Measurements from ENCODE around the gene UGT1A7.
"Not testable (repeated sequence)": the region's sequence is repeated elsewhere in the genome, so short reads cannot be mapped to it uniquely, and the experiment has no call there.

UGT1A7 gene

GRCh38 chr2:233681521-233682099 lies at the start of gene UGT1A7:
Gene UGT1A7 (plus strand): TSS chr2:233681901. CDS start chr2:233681938, 37 bp downstream.
- no peak within 1 kb of the TSS for H3K4me3 ChIP-seq (ENCODE audit: low read depth in 1 of 2, low read length in 1 of 2)
- H3K9me3 ChIP-seq, result no peaks in the 10 kb centered on the region
- no peak for TF ChIP-seq CTCF (IDR thresholded peaks at IDR 0.05)
- H3K36me3 ChIP-seq, result no peaks in the 10 kb centered on the region
- peaks cover 2% of the 10 kb centered on the region for H3K27me3 ChIP-seq
- no peak within 1 kb of the TSS for H3K27ac ChIP-seq
- H3K4me1 ChIP-seq (ENCODE audit: control insufficient read depth in 1 of 2, insufficient read depth in 1 of 2, low read depth in 1 of 2, low read length in 1 of 2), result no peaks in the 10 kb centered on the region

- not testable (repeated sequence) for H3K4me1 ChIP-seq (ENCODE audit: control insufficient read depth in 1 of 2, insufficient read depth in 1 of 2, low read depth in 1 of 2, low read length in 1 of 2); H3K4me3 ChIP-seq (ENCODE audit: low read depth in 1 of 2, low read length in 1 of 2); H3K27ac ChIP-seq; H3K9me3 ChIP-seq; H3K27me3 ChIP-seq; H3K36me3 ChIP-seq
Measured at GRCh38 chr2:233636306-233636705, 45.4 kb upstream of the UGT1A7 start, which contains the start of gene UGT1A10. Gene UGT1A10 (plus strand): TSS chr2:233636448. CDS start chr2:233636523, 75 bp downstream.

GRCh38 chr2:233638836-233639235 lies 42.9 kb upstream of the UGT1A7 start:
- TF ChIP-seq CTCF (IDR thresholded peaks at IDR 0.05), result no peak
- H3K9me3 ChIP-seq, result no peaks in the 10 kb centered on the region

GRCh38 chr2:233639860-233640259 lies 41.8 kb upstream of the UGT1A7 start:
- Histone ChIP-seq H3K27ac (no peak overlapping the region), H3K4me3 (ENCODE audit: low read depth in 1 of 2, low read length in 1 of 2) (no peak overlapping the region), H3K36me3 (no peaks in the 10 kb centered on the region), H3K27me3 (no peaks in the 10 kb centered on the region), H3K4me1 (ENCODE audit: control insufficient read depth in 1 of 2, insufficient read depth in 1 of 2, low read depth in 1 of 2, low read length in 1 of 2) (no peaks in the 10 kb centered on the region), H3K9me3 (no peaks in the 10 kb centered on the region)
- no peak for TF ChIP-seq CTCF (IDR thresholded peaks at IDR 0.05)

More at GRCh38 chr2:233638836-233639235, 42.9 kb upstream of the UGT1A7 start:
- no peaks in the 10 kb centered on the region for H3K27me3 ChIP-seq
- H3K36me3 ChIP-seq, result no peaks in the 10 kb centered on the region
- no peaks in the 10 kb centered on the region for H3K4me1 ChIP-seq (ENCODE audit: control insufficient read depth in 1 of 2, insufficient read depth in 1 of 2, low read depth in 1 of 2, low read length in 1 of 2)
- H3K4me3 ChIP-seq (ENCODE audit: low read depth in 1 of 2, low read length in 1 of 2), result no peak overlapping the region
- no peak overlapping the region for H3K27ac ChIP-seq

GRCh38 chr2:233643128-233643527 lies 38.6 kb upstream of the UGT1A7 start:
- Histone ChIP-seq H3K27me3 (no peaks in the 10 kb centered on the region), H3K4me1 (ENCODE audit: control insufficient read depth in 1 of 2, insufficient read depth in 1 of 2, low read depth in 1 of 2, low read length in 1 of 2) (no peaks in the 10 kb centered on the region), H3K4me3 (ENCODE audit: low read depth in 1 of 2, low read length in 1 of 2) (no peak overlapping the region), H3K27ac (no peak overlapping the region), H3K9me3 (no peaks in the 10 kb centered on the region), H3K36me3 (no peaks in the 10 kb centered on the region)
- TF ChIP-seq CTCF (IDR thresholded peaks at IDR 0.05), result no peak

- not testable (repeated sequence) for H3K27me3 ChIP-seq
Measured at GRCh38 chr2:233646033-233646432, 35.7 kb upstream of the UGT1A7 start.

More at GRCh38 chr2:233646033-233646432, 35.7 kb upstream of the UGT1A7 start:
- H3K27ac ChIP-seq; H3K9me3 ChIP-seq; H3K36me3 ChIP-seq; H3K4me1 ChIP-seq (ENCODE audit: control insufficient read depth in 1 of 2, insufficient read depth in 1 of 2, low read depth in 1 of 2, low read length in 1 of 2); H3K4me3 ChIP-seq (ENCODE audit: low read depth in 1 of 2, low read length in 1 of 2): not testable (repeated sequence)
